ENCODE data around the gene MYLK.

GRCh38 chr3:123590685-123591450 lies 293.3 kb downstream of the MYLK start:
- TF ChIP-seq, protein P1, sequence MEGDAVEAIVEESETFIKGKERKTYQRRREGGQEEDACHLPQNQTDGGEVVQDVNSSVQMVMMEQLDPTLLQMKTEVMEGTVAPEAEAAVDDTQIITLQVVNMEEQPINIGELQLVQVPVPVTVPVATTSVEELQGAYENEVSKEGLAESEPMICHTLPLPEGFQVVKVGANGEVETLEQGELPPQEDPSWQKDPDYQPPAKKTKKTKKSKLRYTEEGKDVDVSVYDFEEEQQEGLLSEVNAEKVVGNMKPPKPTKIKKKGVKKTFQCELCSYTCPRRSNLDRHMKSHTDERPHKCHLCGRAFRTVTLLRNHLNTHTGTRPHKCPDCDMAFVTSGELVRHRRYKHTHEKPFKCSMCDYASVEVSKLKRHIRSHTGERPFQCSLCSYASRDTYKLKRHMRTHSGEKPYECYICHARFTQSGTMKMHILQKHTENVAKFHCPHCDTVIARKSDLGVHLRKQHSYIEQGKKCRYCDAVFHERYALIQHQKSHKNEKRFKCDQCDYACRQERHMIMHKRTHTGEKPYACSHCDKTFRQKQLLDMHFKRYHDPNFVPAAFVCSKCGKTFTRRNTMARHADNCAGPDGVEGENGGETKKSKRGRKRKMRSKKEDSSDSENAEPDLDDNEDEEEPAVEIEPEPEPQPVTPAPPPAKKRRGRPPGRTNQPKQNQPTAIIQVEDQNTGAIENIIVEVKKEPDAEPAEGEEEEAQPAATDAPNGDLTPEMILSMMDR (IDR thresholded peaks at IDR 0.05; ENCODE audit: insufficient read depth, low read length): no peak
- TF ChIP-seq, protein P2, sequence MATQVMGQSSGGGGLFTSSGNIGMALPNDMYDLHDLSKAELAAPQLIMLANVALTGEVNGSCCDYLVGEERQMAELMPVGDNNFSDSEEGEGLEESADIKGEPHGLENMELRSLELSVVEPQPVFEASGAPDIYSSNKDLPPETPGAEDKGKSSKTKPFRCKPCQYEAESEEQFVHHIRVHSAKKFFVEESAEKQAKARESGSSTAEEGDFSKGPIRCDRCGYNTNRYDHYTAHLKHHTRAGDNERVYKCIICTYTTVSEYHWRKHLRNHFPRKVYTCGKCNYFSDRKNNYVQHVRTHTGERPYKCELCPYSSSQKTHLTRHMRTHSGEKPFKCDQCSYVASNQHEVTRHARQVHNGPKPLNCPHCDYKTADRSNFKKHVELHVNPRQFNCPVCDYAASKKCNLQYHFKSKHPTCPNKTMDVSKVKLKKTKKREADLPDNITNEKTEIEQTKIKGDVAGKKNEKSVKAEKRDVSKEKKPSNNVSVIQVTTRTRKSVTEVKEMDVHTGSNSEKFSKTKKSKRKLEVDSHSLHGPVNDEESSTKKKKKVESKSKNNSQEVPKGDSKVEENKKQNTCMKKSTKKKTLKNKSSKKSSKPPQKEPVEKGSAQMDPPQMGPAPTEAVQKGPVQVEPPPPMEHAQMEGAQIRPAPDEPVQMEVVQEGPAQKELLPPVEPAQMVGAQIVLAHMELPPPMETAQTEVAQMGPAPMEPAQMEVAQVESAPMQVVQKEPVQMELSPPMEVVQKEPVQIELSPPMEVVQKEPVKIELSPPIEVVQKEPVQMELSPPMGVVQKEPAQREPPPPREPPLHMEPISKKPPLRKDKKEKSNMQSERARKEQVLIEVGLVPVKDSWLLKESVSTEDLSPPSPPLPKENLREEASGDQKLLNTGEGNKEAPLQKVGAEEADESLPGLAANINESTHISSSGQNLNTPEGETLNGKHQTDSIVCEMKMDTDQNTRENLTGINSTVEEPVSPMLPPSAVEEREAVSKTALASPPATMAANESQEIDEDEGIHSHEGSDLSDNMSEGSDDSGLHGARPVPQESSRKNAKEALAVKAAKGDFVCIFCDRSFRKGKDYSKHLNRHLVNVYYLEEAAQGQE (IDR thresholded peaks at IDR 0.05; ENCODE audit: insufficient replicate concordance, low read depth): no peak

All from HL-60 (cell line).